ENCODE results near the gene EYA3. TPM values are rescaled to one million over a fixed set of nuclear protein-coding genes. Genes with fewer than 3 reads are reported as not detected.
"Not testable (repeated sequence)": the region's sequence is repeated elsewhere in the genome, so short reads cannot be mapped to it uniquely, and the experiment has no call there.

The EYA3 gene
- total RNA-seq, 1 donor from 2014 or later = 28.1 TPM

GRCh38 chr1:28028873-28029654 lies 59.3 kb downstream of the EYA3 start:
- intact Hi-C loops (cut with micrococcal nuclease) = no loop called here

GRCh38 chr1:28027660-28028059 lies 60.8 kb downstream of the EYA3 start:
- intact Hi-C loops (cut with micrococcal nuclease) = no loop called here

GRCh38 chr1:28027238-28027637 lies 61.2 kb downstream of the EYA3 start:
- intact Hi-C loops (cut with micrococcal nuclease) = no loop called here

- intact Hi-C loops (cut with micrococcal nuclease) = no loop called here
These were observed 62.1 kb downstream of the EYA3 start for GRCh38 chr1:28026329-28026728.

GRCh38 chr1:28021064-28021463 lies 67.3 kb downstream of the EYA3 start:
- intact Hi-C loops (cut with micrococcal nuclease) = no loop called here

DNA sequence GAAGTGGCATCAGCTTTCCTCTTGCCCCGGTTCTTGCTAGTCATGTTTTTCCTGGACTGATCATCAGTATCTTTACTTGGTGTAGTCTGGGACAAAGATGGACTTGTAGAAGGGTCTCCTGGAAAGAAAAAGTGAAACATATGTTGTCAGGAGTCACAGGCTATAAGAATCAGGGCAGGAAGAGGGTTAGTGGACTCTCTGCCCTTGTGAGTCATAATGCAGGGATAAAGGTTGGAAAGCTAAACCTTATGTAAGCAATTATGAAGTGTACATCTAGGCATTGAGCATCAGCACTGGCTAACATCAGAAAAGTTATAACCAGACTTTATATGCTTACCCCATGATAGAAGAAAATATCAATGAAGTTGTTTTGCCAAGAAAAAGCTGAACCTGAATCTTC lies 77.4 kb downstream of the EYA3 start:
- intact Hi-C loops (cut with micrococcal nuclease) = no loop called here

DNA sequence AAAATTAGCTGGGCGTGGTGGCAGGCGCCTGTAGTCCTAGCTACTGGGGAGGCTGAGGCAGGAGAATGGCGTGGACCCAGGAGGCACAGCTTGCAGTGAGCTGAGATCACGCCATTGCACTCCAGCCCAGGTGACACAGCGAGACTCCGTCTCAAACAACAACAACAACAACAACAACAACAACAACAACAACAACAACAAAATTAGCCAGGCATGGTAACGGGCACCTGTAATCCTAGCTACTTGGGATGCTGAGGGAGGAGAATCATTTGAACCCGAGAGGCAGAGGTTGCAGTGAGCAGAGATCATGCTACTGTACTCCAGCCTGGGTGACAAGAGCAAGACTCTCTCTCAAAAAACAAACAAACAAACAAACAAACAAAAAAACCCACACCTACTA lies 85.3 kb downstream of the EYA3 start:
- intact Hi-C loops (cut with micrococcal nuclease) = not testable (repeated sequence)

GRCh38 chr1:28002600-28002999 lies 85.8 kb downstream of the EYA3 start:
- intact Hi-C loops (cut with micrococcal nuclease) = no loop called here

DNA sequence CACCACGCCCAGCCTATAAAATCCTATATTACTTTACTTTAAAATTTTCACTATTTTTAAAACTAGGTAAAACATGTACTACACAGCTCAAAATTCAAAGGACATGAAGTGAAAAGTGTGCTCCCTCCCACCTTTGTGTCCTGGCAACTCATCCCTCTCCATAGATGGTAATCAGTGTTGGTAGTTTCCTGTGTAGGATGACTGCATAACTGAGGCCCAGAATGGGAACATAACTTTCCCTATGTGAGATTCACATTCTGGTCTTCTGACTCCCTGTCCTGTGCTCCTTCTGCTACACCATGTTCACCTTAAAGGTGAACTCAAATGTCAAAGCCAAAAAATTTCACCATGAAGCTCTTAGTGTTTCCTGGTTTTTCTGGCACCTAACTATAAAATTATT lies 89.4 kb downstream of the EYA3 start:
- intact Hi-C loops (cut with micrococcal nuclease) = no loop called here

DNA sequence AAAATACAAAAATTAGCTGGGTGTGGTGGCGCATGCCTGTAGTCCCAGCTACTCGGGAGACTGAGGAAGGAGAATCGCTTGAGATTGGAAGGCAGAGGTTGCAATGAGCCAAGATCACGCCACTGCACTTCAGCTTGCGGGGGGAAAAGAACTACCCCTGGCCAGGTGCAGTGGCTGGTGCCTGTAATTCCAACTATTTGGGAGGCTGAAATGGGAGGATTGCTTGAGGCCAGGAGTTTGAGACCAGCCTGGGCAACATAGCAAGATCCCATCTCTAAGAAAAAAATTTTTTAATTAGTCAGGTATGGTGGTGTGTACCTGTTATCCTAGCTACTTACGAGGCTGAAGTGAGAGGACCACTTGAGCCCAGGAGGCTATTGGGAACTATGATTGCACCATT lies 93.9 kb downstream of the EYA3 start:
- intact Hi-C loops (cut with micrococcal nuclease) = not testable (repeated sequence)

- intact Hi-C loops (cut with micrococcal nuclease) = no loop called here
These were observed 94.3 kb downstream of the EYA3 start for GRCh38 chr1:27994060-27994459.

GRCh38 chr1:27993241-27993640 lies 95.2 kb downstream of the EYA3 start:
- intact Hi-C loops (cut with micrococcal nuclease) = no loop called here

- intact Hi-C loops (cut with micrococcal nuclease) = no loop called here
These were observed 96.1 kb downstream of the EYA3 start for GRCh38 chr1:27992276-27992675.

DNA sequence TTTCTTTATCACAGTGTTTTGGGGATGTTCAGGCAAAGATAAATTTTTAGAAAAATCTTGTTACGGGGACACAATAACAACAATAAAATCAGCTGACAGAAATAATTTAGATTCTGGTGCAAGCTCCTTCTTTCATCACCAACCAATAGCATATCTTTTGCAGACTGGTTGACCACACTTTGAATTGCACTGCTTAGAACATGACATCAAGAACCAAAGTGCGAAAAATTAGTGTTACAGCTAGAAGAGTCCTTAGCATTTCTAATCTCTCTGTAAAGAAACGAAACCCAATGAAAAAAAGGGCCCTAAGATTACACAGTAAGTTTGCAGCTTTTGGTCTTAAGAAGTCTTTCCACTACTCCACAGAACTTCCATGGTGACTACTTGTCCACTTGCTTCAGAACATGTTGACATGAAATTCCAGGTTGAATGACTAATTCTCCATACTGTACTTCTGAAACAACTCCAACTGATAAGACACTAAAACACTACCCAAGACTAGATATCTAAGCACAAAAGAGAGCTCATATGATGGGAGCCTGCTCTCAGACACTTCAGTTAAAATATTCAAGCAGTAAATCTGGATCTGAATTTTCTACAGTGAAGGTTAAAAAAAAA lies 97.4 kb downstream of the EYA3 start:
- intact Hi-C loops (cut with micrococcal nuclease) = no loop called here

DNA sequence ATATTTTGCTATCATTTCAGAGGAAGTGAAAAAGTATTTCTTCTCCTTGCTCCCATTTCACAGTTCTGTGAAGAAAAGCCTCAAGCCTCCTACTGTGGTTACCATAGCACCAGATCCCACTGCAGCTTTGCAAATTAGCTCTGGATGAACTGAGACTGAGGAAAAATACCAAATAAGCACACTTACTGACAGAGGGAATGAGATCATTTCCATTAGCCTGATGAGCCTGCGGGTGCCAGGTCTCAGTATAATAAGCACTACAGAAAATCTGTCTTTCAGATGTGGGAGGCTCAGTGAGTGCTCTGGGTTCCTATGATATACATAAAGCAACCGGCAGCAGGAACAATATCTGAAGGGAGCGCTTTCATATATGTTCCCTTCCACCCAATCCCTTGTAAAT lies 107.3 kb downstream of the EYA3 start:
- intact Hi-C loops (cut with micrococcal nuclease) = no loop called here

- intact Hi-C loops (cut with micrococcal nuclease) = no loop called here
These were observed 108.1 kb downstream of the EYA3 start for GRCh38 chr1:27980216-27980845.

GRCh38 chr1:27979859-27980201 lies 108.6 kb downstream of the EYA3 start:
- intact Hi-C loops (cut with micrococcal nuclease) = loop anchor here (1.0 kb wide), 2 partner anchors 40 to 122 kb away; no protein-coding TSS in a partner anchor

GRCh38 chr1:27979151-27979858 lies 109.1 kb downstream of the EYA3 start:
- intact Hi-C loops (cut with micrococcal nuclease) = loop anchor here (1.0 kb wide), 2 partner anchors 39 to 121 kb away; no protein-coding TSS in a partner anchor

DNA sequence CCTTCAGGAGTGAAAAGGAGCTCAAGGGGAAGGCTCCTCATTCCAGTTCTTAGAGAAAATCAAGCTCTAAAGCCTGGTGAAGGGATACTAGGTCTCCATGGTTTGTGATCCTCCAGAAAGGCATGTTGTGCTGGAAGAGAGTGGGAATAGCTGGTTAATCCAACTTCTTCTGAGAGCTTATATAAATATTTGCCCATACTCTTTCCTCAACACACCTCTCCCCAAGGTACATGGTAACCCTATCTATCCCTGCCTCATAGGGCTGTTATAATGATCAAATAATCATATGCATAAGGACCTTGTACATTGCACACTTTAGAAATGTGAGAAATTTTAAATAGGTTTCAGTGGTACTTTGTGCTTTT lies 114.0 kb downstream of the EYA3 start:
- intact Hi-C loops (cut with micrococcal nuclease) = no loop called here

- intact Hi-C loops (cut with micrococcal nuclease) = no loop called here
These were observed 114.5 kb downstream of the EYA3 start for GRCh38 chr1:27973771-27974416.

- intact Hi-C loops (cut with micrococcal nuclease) = no loop called here
These were observed 116.3 kb downstream of the EYA3 start for GRCh38 chr1:27972141-27972540.

- intact Hi-C loops (cut with micrococcal nuclease) = no loop called here
These were observed 116.7 kb downstream of the EYA3 start for GRCh38 chr1:27971674-27972073.
